Measurements from ENCODE around the gene IL2RA. TPM values are rescaled to one million over a fixed set of nuclear protein-coding genes. Genes with fewer than 3 reads are reported as not detected.
"Not testable (repeated sequence)": the region's sequence is repeated elsewhere in the genome, so short reads cannot be mapped to it uniquely, and the experiment has no call there.

The IL2RA gene
- total RNA-seq, 1 donor from 2014 or later: 1.3 TPM

DNA sequence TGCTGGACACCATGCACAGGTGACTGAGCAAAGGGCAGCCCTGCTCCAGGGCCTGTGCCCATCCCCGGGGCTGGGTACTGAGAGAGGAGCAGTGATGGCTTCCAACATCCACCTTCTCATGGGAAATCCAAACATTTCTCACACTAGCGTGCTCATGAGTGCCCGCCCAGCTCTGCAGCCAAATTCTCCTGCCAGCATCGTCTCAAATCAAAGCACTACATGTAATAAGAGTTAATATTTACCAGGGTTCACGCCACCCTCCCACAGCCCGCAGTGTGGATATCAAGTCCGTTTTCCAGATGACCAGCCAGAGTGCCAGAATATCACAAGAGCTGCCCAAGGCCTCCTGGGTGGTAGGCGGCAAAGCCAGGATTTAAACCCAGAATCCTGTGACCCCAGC is 96.9 kb downstream of the IL2RA start:
- ATAC-seq: peak; percentile 91
- DNase-seq (ENCODE audit: low spot score): peak; percentile 93

GRCh38 chr10:5964736-5965135 is 97.4 kb downstream of the IL2RA start:
- no peak for DNase-seq (ENCODE audit: low spot score)
- ATAC-seq: no peak

DNA sequence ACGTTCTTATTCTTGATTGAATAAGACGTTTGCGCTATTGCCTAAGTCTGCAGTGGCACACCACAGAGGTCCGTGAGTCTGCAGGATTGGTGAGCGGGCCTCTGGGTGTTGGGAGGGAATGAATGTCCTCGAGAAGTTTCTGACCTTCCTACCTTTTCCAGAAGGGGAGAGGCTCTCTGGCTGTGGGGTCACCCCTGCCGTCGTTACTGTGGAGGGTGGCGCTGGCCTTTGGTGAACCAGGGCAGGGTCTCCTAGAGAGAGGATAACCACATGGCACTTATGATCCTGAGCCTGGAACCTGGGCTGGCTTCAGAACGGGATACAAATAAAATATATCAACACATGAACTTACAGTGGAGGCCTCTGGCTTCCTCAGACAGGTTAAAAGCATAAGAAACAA is 98.6 kb downstream of the IL2RA start:
- no peak for DNase-seq (ENCODE audit: low spot score)
- no peak for ATAC-seq

DNA sequence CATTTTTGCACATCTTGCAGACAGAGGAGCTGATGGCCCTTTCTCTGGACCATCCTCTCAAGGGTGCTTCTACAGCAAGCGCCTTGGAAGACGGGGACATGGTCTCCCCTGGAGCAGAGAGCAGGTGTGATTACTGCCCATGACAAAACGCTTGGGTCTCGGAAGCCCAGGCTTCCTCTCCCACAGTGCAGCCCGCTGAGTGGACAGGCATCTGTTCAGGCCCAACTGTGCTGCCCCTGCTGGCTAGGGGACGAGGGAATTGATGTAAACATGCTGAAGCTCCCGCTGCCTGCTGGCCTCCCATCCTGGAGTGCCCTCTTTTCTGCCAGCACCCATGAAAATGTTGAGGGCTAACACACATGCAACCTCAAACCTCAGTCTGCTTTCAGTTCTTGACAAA is 99.1 kb downstream of the IL2RA start:
- DNase-seq (ENCODE audit: low spot score): no peak
- ATAC-seq: no peak

GRCh38 chr10:5962358-5962940 is 99.7 kb downstream of the IL2RA start:
- ATAC-seq; DNase-seq (ENCODE audit: low spot score): not testable (repeated sequence)

DNA sequence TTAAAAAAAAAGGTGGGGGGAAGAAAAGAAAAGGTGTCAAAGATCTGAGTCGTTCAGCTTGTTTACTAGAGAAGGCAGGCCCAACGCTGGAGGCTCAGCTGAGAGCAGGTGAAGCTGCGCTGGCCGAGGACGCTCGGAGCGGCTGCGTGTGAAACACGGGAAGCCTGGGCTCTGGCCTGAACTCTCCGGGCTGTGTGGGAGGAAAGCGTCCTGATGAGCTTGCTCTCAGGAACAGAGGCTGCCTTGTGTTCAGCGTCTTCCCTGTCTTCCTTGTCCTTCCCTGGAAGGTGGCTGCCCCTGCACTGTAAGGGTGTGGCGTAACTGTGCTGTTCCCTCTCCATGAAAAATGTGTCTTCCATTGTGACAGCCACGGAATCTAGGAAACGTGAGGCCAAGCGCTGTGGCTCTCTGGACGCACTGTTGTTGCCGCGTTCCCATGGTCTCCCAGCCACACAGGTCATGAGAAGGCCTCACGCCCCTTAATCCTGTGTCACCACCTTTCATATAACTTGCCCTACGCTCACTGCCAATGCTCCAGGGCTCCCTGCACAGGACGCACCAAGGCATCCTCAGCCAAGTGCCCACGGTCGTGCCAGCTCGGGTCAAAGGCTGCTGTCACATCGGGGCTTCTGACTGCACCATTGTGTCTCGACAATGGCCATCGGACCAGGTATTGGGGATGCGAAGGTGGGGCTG is 100.6 kb downstream of the IL2RA start:
- ATAC-seq: no peak
- no peak for DNase-seq (ENCODE audit: low spot score)

GRCh38 chr10:5960973-5961275 is 101.2 kb downstream of the IL2RA start:
- DNase-seq (ENCODE audit: low spot score); ATAC-seq: not testable (repeated sequence)

Other genes with a start within 250 kb of the IL2RA start
- 113 TPM for gene GDI2, start 248.9 kb downstream of the IL2RA start, total RNA-seq
- 6.6 TPM for gene ANKRD16, start 172.5 kb downstream of the IL2RA start, total RNA-seq
- 41.7 TPM for gene FBH1, start 172.1 kb downstream of the IL2RA start, total RNA-seq
- gene IL15RA, start 84.8 kb downstream of the IL2RA start, total RNA-seq: 8.4 TPM
- gene RBM17, start 26.7 kb upstream of the IL2RA start, total RNA-seq: 24.3 TPM
- 39.2 TPM for gene PFKFB3, start 140.6 kb upstream of the IL2RA start, total RNA-seq